T-cell (primary cell): Measurements from ENCODE around the gene SPC24. TPM values are rescaled to one million over a fixed set of nuclear protein-coding genes. Genes with fewer than 3 reads are reported as not detected.
"Not testable (repeated sequence)": the region's sequence is repeated elsewhere in the genome, so short reads cannot be mapped to it uniquely, and the experiment has no call there.

ENCODE experiments used
- ATAC-seq, 4 experiments: fragments of 200-7000 bp in 3 of 4; fragments of 150-1000 bp in 1 of 4; cut with Tn5 transposase; replicated peaks in 1 of 4; 1 replicate in 3 of 4; 2 replicates in 1 of 4; pipeline ENCODE4 v1.10.0; 2021; ENCODE audit warnings: moderate library complexity in 3 of 4, mild to moderate bottlenecking in 2 of 4, moderate number of reproducible peaks in 1 of 4
- CTCF ChIA-PET, 2 donors: fragments of 300-600 bp; sonication (Branson Sonifier 250); formaldehyde crosslinking; loops; one replicate each; lab custom pipeline; 2022; ENCODE audit warnings: antibody characterized with exemption in 2 of 2; lab: Charles Lee
- POLR2A ChIA-PET, 2 donors: fragments of 300-600 bp; sonication (Branson Sonifier 250); formaldehyde crosslinking; loops; one replicate each; lab custom pipeline; 2022; ENCODE audit warnings: antibody characterized with exemption in 2 of 2; lab: Charles Lee
- DNase-seq, 35 experiments: peaks; one replicate each; pipeline versions ENCODE4 v3.0.0 to v3.0.0-alpha.2; 2013 to 2023
- H3K27ac ChIP-seq: one replicate; pipeline ENCODE4 v1.5.1; 2013; ENCODE audit warnings: low read length
- H3K27me3 ChIP-seq, 2 experiments: replicated peaks in 1 of 2; 1 replicate in 1 of 2; 2 replicates in 1 of 2; pipeline versions ENCODE4 v1.6.1 to v1.7.0; 2013; ENCODE audit warnings: low read length in 1 of 2, mixed read lengths in 1 of 2; ENCODE audit not compliant: control insufficient read depth in 2 of 2, insufficient read depth in 2 of 2; ENCODE audit errors: extremely low read depth in 1 of 2
- H3K36me3 ChIP-seq, 2 donors: 1 replicate in 1 of 2; 2 replicates in 1 of 2; pipeline versions ENCODE4 v1.6.1 to v1.7.0; 2013; ENCODE audit warnings: low read length in 1 of 2; ENCODE audit not compliant: control insufficient read depth in 2 of 2, insufficient read depth in 1 of 2; ENCODE audit errors: extremely low read depth in 1 of 2
- H3K4me1 ChIP-seq, 2 experiments: 1 replicate in 1 of 2; 2 replicates in 1 of 2; pipeline versions ENCODE4 v1.6.1 to v1.7.0; 2013; ENCODE audit warnings: low read length in 2 of 2, mixed read lengths in 1 of 2; ENCODE audit not compliant: insufficient read depth in 2 of 2, control insufficient read depth in 1 of 2; ENCODE audit errors: extremely low read depth in 1 of 2
- H3K4me3 ChIP-seq, 2 donors: 1 replicate in 1 of 2; 2 replicates in 1 of 2; pipeline versions ENCODE4 v1.5.1 to v1.7.0; 2013; ENCODE audit warnings: mild to moderate bottlenecking in 2 of 2, low read length in 1 of 2, moderate library complexity in 1 of 2; ENCODE audit not compliant: control insufficient read depth in 1 of 2; ENCODE audit errors: extremely low read depth in 1 of 2
- H3K9me3 ChIP-seq: 2 replicates; pipeline ENCODE4 v1.7.0; 2013
- H3K27ac Mint-ChIP-seq, 2 donors: one replicate each; pipeline ENCODE4 v1.8.0; 2020 to 2021; ENCODE audit warnings: mild to moderate bottlenecking in 2 of 2, mixed read lengths in 2 of 2
- H3K27me3 Mint-ChIP-seq, 2 donors: one replicate each; pipeline ENCODE4 v1.8.0; 2021 to 2022; ENCODE audit warnings: mixed read lengths in 2 of 2
- H3K36me3 Mint-ChIP-seq: one replicate; pipeline ENCODE4 v1.8.0; 2021; ENCODE audit warnings: mixed read lengths
- H3K4me1 Mint-ChIP-seq, 3 donors: one replicate each; pipeline ENCODE4 v1.8.0; 2020 to 2022; ENCODE audit warnings: mixed read lengths in 3 of 3, mild to moderate bottlenecking in 1 of 3
- H3K4me3 Mint-ChIP-seq, 3 donors: one replicate each; pipeline ENCODE4 v1.8.0; 2020 to 2022; ENCODE audit warnings: mild to moderate bottlenecking in 3 of 3, mixed read lengths in 3 of 3, moderate library complexity in 3 of 3
- H3K9me3 Mint-ChIP-seq, 3 donors: one replicate each; pipeline ENCODE4 v1.8.0; 2020 to 2022; ENCODE audit warnings: mixed read lengths in 3 of 3
- WGBS: methylation state at CpG from one replicate; pipeline ENCODE4 v1.1.5; 2013; ENCODE audit warnings: missing lambda C conversion rate; ENCODE audit not compliant: insufficient coverage; 5-methylcytosine and 5-hydroxymethylcytosine counted together
- total RNA-seq, 35 experiments: library from RNA in 6 of 35; stranded (reverse) in 6 of 35; fragments of 120-200 nt in 1 of 35; gene quantifications; one replicate each; pipeline versions ENCODE4 v1.2.1 to v1.2.4 and lab custom pipeline; 2013 to 2026

Gene SPC24
- total RNA-seq, 5 donors from 2014 or later (not counting 1 experiment from before 2014, with no cell fraction given), result 0.95 to 3.6 (median 2.4) TPM

DNA sequence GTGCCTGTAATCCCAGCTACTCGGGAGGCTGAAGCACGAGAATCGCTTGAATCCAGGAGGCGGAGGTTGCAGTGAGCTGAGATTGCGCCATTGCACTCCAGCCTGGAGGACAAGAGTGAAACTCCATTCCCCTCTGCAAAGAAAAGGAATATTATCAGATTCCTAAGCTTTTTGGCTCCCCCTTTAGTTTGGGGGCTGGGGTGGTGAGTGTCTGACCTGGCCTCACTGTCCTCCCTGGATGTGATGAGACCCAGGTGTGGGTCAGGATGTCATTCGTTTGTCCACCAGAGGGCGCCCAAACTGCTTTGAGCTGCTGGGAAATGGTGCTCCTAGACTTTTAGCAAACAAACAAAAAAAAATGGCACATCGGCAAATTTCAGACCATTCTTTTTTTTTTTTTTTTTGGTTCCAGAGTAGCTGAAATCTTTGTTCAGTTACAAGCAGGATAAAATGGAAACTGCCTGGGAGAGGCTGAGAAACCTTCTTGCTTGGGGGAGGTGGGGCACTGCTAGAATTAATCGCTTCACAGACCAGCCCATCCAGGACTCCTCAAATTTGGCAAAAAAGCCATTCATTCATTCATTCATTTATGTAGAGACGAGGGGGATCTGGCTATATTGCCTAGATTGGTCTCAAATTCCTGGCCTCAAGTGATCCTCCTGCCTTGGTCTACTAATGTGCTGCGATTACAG is 29.4 kb downstream of the SPC24 start:
- peak; percentile 63 to 77 (median 74) for ATAC-seq
- Mint-ChIP-seq H3K36me3 (peaks cover 20% of the 10 kb centered on the region), H3K4me1 (peaks cover 0 to 4% (median 0%) of the 10 kb centered on the region in 3 donors), H3K27me3 (no peaks in the 10 kb centered on the region), H3K9me3 (no peaks in the 10 kb centered on the region), H3K27ac (no peak overlapping the region), H3K4me3 (no peak overlapping the region)
- CTCF ChIA-PET, result interaction anchor here (0.5 to 2.3 kb wide), 14 partner anchors 8 to 1995 kb away, joined by 3 to 26 read pairs (median 4); partner anchors contain the start of gene LDLR (in 1 of the 2)
- 100% methylated on average over 1 of the region's 11 CpGs for WGBS
- no peak overlapping the region for H3K27ac ChIP-seq
- no peak overlapping the region for H3K4me3 ChIP-seq
- peaks cover 0 to 11% of the 10 kb centered on the region in 2 experiments for H3K4me1 ChIP-seq
- H3K27me3 ChIP-seq, result no peaks in the 10 kb centered on the region
- DNase-seq, result peak; percentile 35 to 88 (median 71)
- H3K36me3 ChIP-seq, result peaks cover 26 to 49% of the 10 kb centered on the region in 2 donors
- POLR2A ChIA-PET, result interaction anchor here (0.6 kb wide), 2 partner anchors 31 to 177 kb away, joined by 3 read pairs; no protein-coding TSS in a partner anchor
- no peaks in the 10 kb centered on the region for H3K9me3 ChIP-seq

- H3K27me3 ChIP-seq, CTCF ChIA-PET, ATAC-seq, H3K4me3 ChIP-seq, H3K27ac Mint-ChIP-seq, DNase-seq, H3K4me1 ChIP-seq, H3K4me1 Mint-ChIP-seq, H3K27me3 Mint-ChIP-seq, POLR2A ChIA-PET, H3K27ac ChIP-seq, H3K9me3 Mint-ChIP-seq, H3K9me3 ChIP-seq, H3K4me3 Mint-ChIP-seq: not testable (repeated sequence)
- peaks cover 26 to 51% of the 10 kb centered on the region in 2 donors for H3K36me3 ChIP-seq
- peaks cover 22% of the 10 kb centered on the region for H3K36me3 Mint-ChIP-seq
- 100% methylated on average over 4 of the region's 4 CpGs for WGBS
Measured at GRCh38 chr19:11124157-11124556, 31.4 kb downstream of the SPC24 start.

DNA sequence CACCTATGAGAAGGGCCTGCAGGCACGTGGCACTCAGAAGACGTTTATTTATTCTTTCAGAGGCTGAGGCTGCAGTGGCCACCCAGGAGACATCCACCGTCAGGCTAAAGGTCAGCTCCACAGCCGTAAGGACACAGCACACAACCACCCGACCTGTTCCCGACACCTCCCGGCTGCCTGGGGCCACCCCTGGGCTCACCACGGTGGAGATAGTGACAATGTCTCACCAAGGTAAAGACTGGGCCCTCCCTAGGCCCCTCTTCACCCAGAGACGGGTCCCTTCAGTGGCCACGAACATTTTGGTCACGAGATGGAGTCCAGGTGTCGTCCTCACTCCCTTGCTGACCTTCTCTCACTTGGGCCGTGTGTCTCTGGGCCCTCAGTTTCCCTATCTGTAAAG is 32.5 kb downstream of the SPC24 start:
- Histone ChIP-seq H3K27ac (no peak overlapping the region), H3K4me3 (no peak overlapping the region), H3K36me3 (peaks cover 20 to 48% of the 10 kb centered on the region in 2 donors), H3K27me3 (no peaks in the 10 kb centered on the region), H3K4me1 (peaks cover 0 to 6% of the 10 kb centered on the region in 2 experiments), H3K9me3 (no peaks in the 10 kb centered on the region)
- no peak overlapping the region for H3K4me3 Mint-ChIP-seq
- ChIA-PET CTCF (no interaction called here), POLR2A (interaction anchor here in 1 of 2 donors (0.6 kb wide), 1 partner anchor 13 kb away, joined by 3 read pairs; no protein-coding TSS in a partner anchor)
- ATAC-seq (no peak), DNase-seq (no peak)
- H3K36me3 Mint-ChIP-seq, result peaks cover 26% of the 10 kb centered on the region
- no peak overlapping the region for H3K27ac Mint-ChIP-seq
- WGBS, result 95% methylated on average over 12 of the region's 13 CpGs
- no peaks in the 10 kb centered on the region for H3K9me3 Mint-ChIP-seq
- peaks cover 0 to 2% (median 0%) of the 10 kb centered on the region in 3 donors for H3K4me1 Mint-ChIP-seq
- no peaks in the 10 kb centered on the region for H3K27me3 Mint-ChIP-seq

- peaks cover 20 to 44% of the 10 kb centered on the region in 2 donors for H3K36me3 ChIP-seq
- H3K27ac Mint-ChIP-seq, H3K27ac ChIP-seq, H3K27me3 ChIP-seq, H3K9me3 ChIP-seq, H3K4me1 ChIP-seq, ATAC-seq, POLR2A ChIA-PET, H3K27me3 Mint-ChIP-seq, H3K4me1 Mint-ChIP-seq, H3K4me3 ChIP-seq, H3K9me3 Mint-ChIP-seq, H3K4me3 Mint-ChIP-seq, DNase-seq: not testable (repeated sequence)
- CTCF ChIA-PET, result interaction anchor here in 1 of 2 donors (0.7 kb wide), 1 partner anchor 355 kb away, joined by 5 read pairs; no protein-coding TSS in a partner anchor
- H3K36me3 Mint-ChIP-seq, result peaks cover 27% of the 10 kb centered on the region
- 100% methylated on average over 6 of the region's 17 CpGs for WGBS
Measured at GRCh38 chr19:11121963-11122362, 33.6 kb downstream of the SPC24 start.

GRCh38 chr19:11116507-11116906 is 39.1 kb downstream of the SPC24 start:
- ChIA-PET POLR2A (no interaction called here), CTCF (no interaction called here)
- Histone ChIP-seq H3K36me3 (peaks cover 18 to 58% of the 10 kb centered on the region in 2 donors), H3K9me3 (no peaks in the 10 kb centered on the region), H3K27me3 (no peaks in the 10 kb centered on the region), H3K4me1 (no peaks in the 10 kb centered on the region), H3K4me3 (no peak overlapping the region), H3K27ac (no peak overlapping the region)
- Mint-ChIP-seq H3K27ac (peak overlapping the region in 1 of 2 donors; percentile 7), H3K4me3 (no peak overlapping the region), H3K9me3 (no peaks in the 10 kb centered on the region), H3K27me3 (no peaks in the 10 kb centered on the region), H3K4me1 (no peaks in the 10 kb centered on the region), H3K36me3 (peaks cover 39% of the 10 kb centered on the region)
- DNase-seq, result no peak
- no peak for ATAC-seq
- 100% methylated on average over 6 of the region's 9 CpGs for WGBS

DNA sequence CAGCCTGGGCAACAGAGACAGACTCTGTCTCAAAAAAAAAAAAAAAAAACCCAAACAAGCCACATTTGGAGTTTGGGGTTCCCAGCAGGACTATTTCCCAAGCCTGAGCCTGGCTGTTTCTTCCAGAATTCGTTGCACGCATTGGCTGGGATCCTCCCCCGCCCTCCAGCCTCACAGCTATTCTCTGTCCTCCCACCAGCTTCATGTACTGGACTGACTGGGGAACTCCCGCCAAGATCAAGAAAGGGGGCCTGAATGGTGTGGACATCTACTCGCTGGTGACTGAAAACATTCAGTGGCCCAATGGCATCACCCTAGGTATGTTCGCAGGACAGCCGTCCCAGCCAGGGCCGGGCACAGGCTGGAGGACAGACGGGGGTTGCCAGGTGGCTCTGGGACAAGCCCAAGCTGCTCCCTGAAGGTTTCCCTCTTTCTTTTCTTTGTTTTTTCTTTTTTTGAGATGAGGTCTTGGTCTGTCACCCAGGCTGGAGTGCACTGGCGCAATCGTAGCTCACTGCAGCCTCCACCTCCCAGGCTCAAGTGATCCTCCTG is 39.6 kb downstream of the SPC24 start:
- Mint-ChIP-seq H3K36me3 (peaks cover 40% of the 10 kb centered on the region), H3K9me3 (no peaks in the 10 kb centered on the region), H3K4me3 (no peak overlapping the region), H3K27ac (peak overlapping the region in 1 of 2 donors; percentile 48), H3K4me1 (no peaks in the 10 kb centered on the region), H3K27me3 (no peaks in the 10 kb centered on the region)
- peaks cover 18 to 61% of the 10 kb centered on the region in 2 donors for H3K36me3 ChIP-seq
- no peaks in the 10 kb centered on the region for H3K27me3 ChIP-seq
- no peak overlapping the region for H3K27ac ChIP-seq
- no peaks in the 10 kb centered on the region for H3K4me1 ChIP-seq
- ChIA-PET POLR2A (no interaction called here), CTCF (no interaction called here)
- H3K4me3 ChIP-seq, result no peak overlapping the region
- ATAC-seq (no peak), DNase-seq (no peak)
- no peaks in the 10 kb centered on the region for H3K9me3 ChIP-seq
- WGBS, result 93% methylated on average over 8 of the region's 11 CpGs
